GM12801 (cell line): Measurements from ENCODE around the gene TRIM72.

Source experiments
- CTCF ChIP-seq: IDR thresholded peaks from one replicate; pipeline ENCODE4 v1.5.1; 2011; ENCODE audit warnings: control low read depth; ENCODE audit not compliant: insufficient read length; ENCODE audit errors: extremely low read depth

The TRIM72 gene

GRCh38 chr16:31213877-31214707 is at the start of gene TRIM72:
Gene TRIM72, plus strand, starts transcription at chr16:31214119. Its CDS starts 620 bp downstream, at chr16:31214739.
- TF ChIP-seq CTCF: no peak

DNA sequence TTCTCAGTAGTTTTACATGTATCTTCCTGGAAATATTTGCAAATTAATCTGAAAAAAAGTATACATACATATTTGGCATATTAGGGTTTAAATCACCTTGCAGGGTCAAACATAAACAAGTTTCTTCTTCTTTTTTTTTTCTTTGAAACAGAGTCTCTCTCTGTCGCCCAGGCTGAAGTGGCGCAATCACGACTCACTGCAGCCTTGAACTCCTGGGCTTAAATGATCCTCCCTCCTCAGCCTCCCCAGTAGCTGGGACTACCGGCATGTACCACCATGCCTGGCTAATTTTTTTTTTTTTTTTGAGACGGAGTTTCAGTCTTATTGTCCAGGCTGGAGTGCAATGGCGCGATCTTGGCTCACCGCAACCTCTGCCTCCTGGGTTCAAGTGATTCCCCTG is 46.6 kb upstream of the TRIM72 start:
- TF ChIP-seq CTCF: no peak

DNA sequence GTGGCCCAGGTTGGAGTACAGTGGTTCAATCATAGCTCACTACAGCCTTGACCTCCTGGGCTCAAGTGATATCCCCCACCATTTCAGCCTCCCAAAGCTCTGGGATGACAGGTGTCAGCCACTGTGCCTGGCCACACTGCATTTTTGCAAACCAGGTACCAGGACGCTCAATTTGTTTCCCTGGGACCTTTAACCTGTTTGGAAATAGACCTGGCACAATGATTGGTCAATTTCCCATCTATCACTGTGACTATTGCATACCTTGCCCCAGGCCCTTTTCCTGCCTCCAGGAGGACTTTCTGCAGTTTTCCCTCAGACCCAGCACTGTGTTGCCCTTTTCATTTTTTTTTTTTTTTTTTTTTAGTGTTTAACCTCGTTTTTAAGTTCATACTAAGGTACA is 45.1 kb upstream of the TRIM72 start:
- TF ChIP-seq CTCF: no peak

GRCh38 chr16:31177136-31177535 is 36.8 kb upstream of the TRIM72 start:
- TF ChIP-seq CTCF: no peak

- no peak for TF ChIP-seq CTCF
These were observed 34.6 kb upstream of the TRIM72 start for GRCh38 chr16:31179219-31179746.

GRCh38 chr16:31179747-31180459 is 34.0 kb upstream of the TRIM72 start, which contains the start of gene FUS:
Gene FUS, plus strand, starts transcription at chr16:31180139. Its CDS starts 76 bp downstream, at chr16:31180215.
- no peak for TF ChIP-seq CTCF

DNA sequence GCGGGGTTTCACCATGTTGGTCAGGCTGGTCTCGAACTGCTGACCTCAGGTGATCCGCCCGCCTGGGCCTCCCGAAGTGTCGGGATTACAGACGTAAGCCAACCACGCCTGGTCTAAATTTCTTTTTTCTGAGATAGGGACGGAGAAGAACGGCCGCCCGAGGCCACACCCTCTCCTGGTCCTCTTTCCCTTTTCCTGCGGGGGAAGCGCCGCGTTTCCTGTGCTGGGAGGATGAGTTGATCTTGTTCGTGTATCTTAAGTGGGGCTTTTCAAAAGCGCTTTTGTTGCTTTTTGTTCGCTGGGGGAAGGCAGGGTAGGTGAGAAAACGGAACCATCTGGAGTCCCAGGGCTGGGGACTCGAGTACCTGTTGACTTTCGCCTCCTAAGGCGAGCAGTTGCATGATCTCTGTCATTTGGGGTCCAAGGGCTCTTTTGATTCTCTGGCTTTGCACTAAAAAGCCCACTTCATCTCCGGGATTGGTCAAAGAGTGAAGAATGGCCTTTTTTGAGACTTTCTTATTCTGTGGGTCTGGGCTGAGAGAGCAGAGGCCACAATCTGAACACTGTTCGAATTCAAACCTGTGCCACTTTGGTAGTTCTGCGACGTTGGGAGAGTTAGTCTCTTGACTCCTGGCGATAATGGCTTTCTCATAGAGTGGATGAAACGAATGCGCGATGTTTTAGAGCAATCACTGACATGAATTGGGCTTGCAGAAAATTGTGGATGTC is 32.7 kb upstream of the TRIM72 start:
- TF ChIP-seq CTCF: no peak
